Neural cell (in vitro differentiated cells): ENCODE measurements around the gene GRIN3B. TPM values are rescaled to one million over a fixed set of nuclear protein-coding genes. Genes with fewer than 3 reads are reported as not detected.

Source experiments
- H2AFZ ChIP-seq: fragments of 200-600, 300-800 bp; sonication (generic), shearing (Covaris generic); 2 replicates; pipeline ENCODE4 v1.6.0; 2014; ENCODE audit warnings: low read depth, mild to moderate bottlenecking, antibody characterized with exemption, low read length, moderate library complexity
- H3F3A ChIP-seq: fragments of 200-600 bp; shearing (Covaris generic); 2 replicates; pipeline ENCODE4 v1.6.1; 2016; ENCODE audit warnings: mild to moderate bottlenecking, moderate library complexity, mixed read lengths, antibody characterized with exemption, low read length; ENCODE audit not compliant: insufficient read depth, poor library complexity, severe bottlenecking
- H3K27ac ChIP-seq: fragments of 200-600, 300-800 bp; sonication (generic), shearing (Covaris generic); 2 replicates; pipeline ENCODE4 v1.5.1; 2014; ENCODE audit warnings: mild to moderate bottlenecking, low read length, moderate library complexity
- H3K27me3 ChIP-seq: fragments of 300-800, 200-600 bp; sonication (generic), shearing (Covaris generic); 2 replicates; pipeline ENCODE4 v1.6.0; 2014; ENCODE audit warnings: mild to moderate bottlenecking, low read depth, low read length, moderate library complexity; ENCODE audit not compliant: insufficient read depth
- H3K36me3 ChIP-seq: fragments of 300-800, 200-600 bp; sonication (generic), shearing (Covaris generic); 2 replicates; pipeline ENCODE4 v1.5.1; 2014; ENCODE audit warnings: mild to moderate bottlenecking, antibody characterized with exemption, low read length, moderate library complexity; ENCODE audit not compliant: insufficient read depth
- H3K4me2 ChIP-seq: fragments of 300-800, 200-600 bp; sonication (generic), shearing (Covaris generic); 2 replicates; pipeline ENCODE4 v1.6.0; 2014; ENCODE audit warnings: mild to moderate bottlenecking, low read length
- H3K4me3 ChIP-seq: fragments of 300-800, 200-600 bp; sonication (generic), shearing (Covaris generic); 2 replicates; pipeline ENCODE4 v1.5.1; 2014; ENCODE audit warnings: mild to moderate bottlenecking, low read length, moderate library complexity
- H3K79me2 ChIP-seq: fragments of 200-600 bp; shearing (Covaris generic); replicated peaks from 2 replicates; pipeline ENCODE4 v1.6.0; 2014; ENCODE audit warnings: mild to moderate bottlenecking, low read length, moderate library complexity; ENCODE audit not compliant: insufficient read depth
- H3K9ac ChIP-seq: fragments of 300-800, 200-600 bp; sonication (generic), shearing (Covaris generic); 2 replicates; pipeline ENCODE4 v1.6.1; 2016; ENCODE audit warnings: mild to moderate bottlenecking, low read length, mixed read lengths
- H3K9me2 ChIP-seq: fragments of 200-600 bp; shearing (Covaris generic); 2 replicates; pipeline ENCODE4 v1.6.1; 2016; ENCODE audit warnings: mild to moderate bottlenecking, low read length, mixed read lengths; ENCODE audit not compliant: insufficient read depth
- H3K9me3 ChIP-seq: fragments of 200-600, 300-800 bp; sonication (generic), shearing (Covaris generic); 2 replicates; pipeline ENCODE4 v1.6.1; 2016; ENCODE audit warnings: mild to moderate bottlenecking, mixed run types, low read length, moderate library complexity, mixed read lengths
- H4K20me1 ChIP-seq: fragments of 200-600 bp; shearing (Covaris generic); 2 replicates; pipeline ENCODE4 v1.6.1; 2016; ENCODE audit warnings: mild to moderate bottlenecking, mixed run types; ENCODE audit not compliant: insufficient read depth
- CTCF ChIP-seq: fragments of 450-650 bp; IDR thresholded peaks from 2 replicates; pipeline ENCODE4 v1.5.1; 2014; ENCODE audit warnings: antibody characterized with exemption, mild to moderate bottlenecking, moderate library complexity; ENCODE audit not compliant: poor library complexity, severe bottlenecking
- EP300 ChIP-seq: fragments of 450-650 bp; conservative IDR thresholded peaks from 2 replicates; pipeline ENCODE4 v1.6.1; 2014; ENCODE audit warnings: antibody characterized with exemption, mild to moderate bottlenecking, moderate library complexity; ENCODE audit not compliant: poor library complexity, severe bottlenecking
- EZH2 ChIP-seq: fragments of 200-600, 300-800 bp; shearing (Covaris generic), sonication (generic); IDR thresholded peaks from 2 replicates; pipeline ENCODE4 v1.6.1; 2014; ENCODE audit warnings: antibody characterized with exemption, low read length, borderline replicate concordance, mild to moderate bottlenecking; ENCODE audit not compliant: insufficient read depth, poor library complexity, severe bottlenecking
- MXI1 ChIP-seq: fragments of 450-650 bp; conservative IDR thresholded peaks from 2 replicates; pipeline ENCODE4 v1.6.1; 2014; ENCODE audit warnings: antibody characterized with exemption, mild to moderate bottlenecking; ENCODE audit not compliant: poor library complexity, severe bottlenecking
- POLR2AphosphoS5 ChIP-seq: IDR thresholded peaks from 2 replicates; pipeline ENCODE4 v1.6.1; 2012
- RAD21 ChIP-seq: fragments of 450-650 bp; conservative IDR thresholded peaks from 2 replicates; pipeline ENCODE4 v1.6.1; 2014; ENCODE audit warnings: antibody characterized with exemption, mild to moderate bottlenecking, moderate library complexity
- REST ChIP-seq: IDR thresholded peaks from 2 replicates; pipeline ENCODE4 v1.6.1; 2012; ENCODE audit warnings: borderline replicate concordance
- SMC3 ChIP-seq: fragments of 450-650 bp; conservative IDR thresholded peaks from 2 replicates; pipeline ENCODE4 v1.6.1; 2014; ENCODE audit warnings: antibody characterized with exemption, mild to moderate bottlenecking, moderate library complexity; ENCODE audit not compliant: poor library complexity
- TAF1 ChIP-seq: IDR thresholded peaks from 2 replicates; pipeline ENCODE4 v1.6.1; 2012; ENCODE audit warnings: low read depth
- polyA plus RNA-seq: library from polyadenylated mRNA; depleted of rRNA; stranded (reverse); fragments of >200 nt; gene quantifications from 2 replicates; pipeline ENCODE4 v1.2.3, GENCODE V29; 2014

The GRIN3B gene
- polyA plus RNA-seq, 1 donor from 2014 or later = 0.46 TPM

GRCh38 chr19:1009041-1009980 is 9.1 kb downstream of the GRIN3B start:
- no peak overlapping the region for H2AFZ ChIP-seq
- no peak overlapping the region for H3K9ac ChIP-seq
- no peaks in the 10 kb centered on the region for H3K36me3 ChIP-seq

GRCh38 chr19:1009981-1010538 is 9.8 kb downstream of the GRIN3B start:
- no peak overlapping the region for H3K27ac ChIP-seq
- H3K36me3 ChIP-seq = no peaks in the 10 kb centered on the region
- no peak for TF ChIP-seq EP300
- TF ChIP-seq REST = no peak
- no peak for TF ChIP-seq MXI1
- TF ChIP-seq RAD21 = no peak
- TF ChIP-seq POLR2AphosphoS5 = no peak
- TF ChIP-seq EZH2 = no peak
- TF ChIP-seq TAF1 = no peak
- no peak for TF ChIP-seq SMC3
- no peak for TF ChIP-seq CTCF
- H4K20me1 ChIP-seq = no peaks in the 10 kb centered on the region
- no peak overlapping the region for H3K9ac ChIP-seq
- no peak overlapping the region for H3K4me2 ChIP-seq
- H3K9me3 ChIP-seq = no peaks in the 10 kb centered on the region
- H3K27me3 ChIP-seq = no peaks in the 10 kb centered on the region
- no peaks in the 10 kb centered on the region for H3F3A ChIP-seq
- H3K4me3 ChIP-seq = no peak overlapping the region
- no peaks in the 10 kb centered on the region for H3K79me2 ChIP-seq
- H3K9me2 ChIP-seq = no peaks in the 10 kb centered on the region
- H2AFZ ChIP-seq = no peak overlapping the region

More at GRCh38 chr19:1009041-1009980, 9.1 kb downstream of the GRIN3B start:
- Histone ChIP-seq H3K4me2 (no peak overlapping the region), H4K20me1 (no peaks in the 10 kb centered on the region), H3F3A (no peaks in the 10 kb centered on the region), H3K27ac (no peak overlapping the region), H3K79me2 (no peaks in the 10 kb centered on the region), H3K9me3 (no peaks in the 10 kb centered on the region), H3K27me3 (no peaks in the 10 kb centered on the region), H3K4me3 (no peak overlapping the region), H3K9me2 (no peaks in the 10 kb centered on the region)
- TF ChIP-seq EP300 (no peak), TAF1 (no peak), MXI1 (no peak), EZH2 (no peak), POLR2AphosphoS5 (no peak), RAD21 (no peak)
